GM12872 (cell line): ENCODE measurements around the gene CD63.

Experiments
- TF ChIP-seq, protein P1 (sequence below): IDR thresholded peaks from 3 replicates; pipeline ENCODE4 v1.5.1; 2011; ENCODE audit warnings: low read depth, mild to moderate bottlenecking, low read length, moderate library complexity; ENCODE audit not compliant: insufficient read depth

The CD63 gene, protein sequence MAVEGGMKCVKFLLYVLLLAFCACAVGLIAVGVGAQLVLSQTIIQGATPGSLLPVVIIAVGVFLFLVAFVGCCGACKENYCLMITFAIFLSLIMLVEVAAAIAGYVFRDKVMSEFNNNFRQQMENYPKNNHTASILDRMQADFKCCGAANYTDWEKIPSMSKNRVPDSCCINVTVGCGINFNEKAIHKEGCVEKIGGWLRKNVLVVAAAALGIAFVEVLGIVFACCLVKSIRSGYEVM

GRCh38 chr12:55728939-55729818 is at the start of gene CD63:
Gene CD63 (minus strand): TSS chr12:55729009. CDS start chr12:55728341, 668 bp downstream.
- TF ChIP-seq, protein P1, sequence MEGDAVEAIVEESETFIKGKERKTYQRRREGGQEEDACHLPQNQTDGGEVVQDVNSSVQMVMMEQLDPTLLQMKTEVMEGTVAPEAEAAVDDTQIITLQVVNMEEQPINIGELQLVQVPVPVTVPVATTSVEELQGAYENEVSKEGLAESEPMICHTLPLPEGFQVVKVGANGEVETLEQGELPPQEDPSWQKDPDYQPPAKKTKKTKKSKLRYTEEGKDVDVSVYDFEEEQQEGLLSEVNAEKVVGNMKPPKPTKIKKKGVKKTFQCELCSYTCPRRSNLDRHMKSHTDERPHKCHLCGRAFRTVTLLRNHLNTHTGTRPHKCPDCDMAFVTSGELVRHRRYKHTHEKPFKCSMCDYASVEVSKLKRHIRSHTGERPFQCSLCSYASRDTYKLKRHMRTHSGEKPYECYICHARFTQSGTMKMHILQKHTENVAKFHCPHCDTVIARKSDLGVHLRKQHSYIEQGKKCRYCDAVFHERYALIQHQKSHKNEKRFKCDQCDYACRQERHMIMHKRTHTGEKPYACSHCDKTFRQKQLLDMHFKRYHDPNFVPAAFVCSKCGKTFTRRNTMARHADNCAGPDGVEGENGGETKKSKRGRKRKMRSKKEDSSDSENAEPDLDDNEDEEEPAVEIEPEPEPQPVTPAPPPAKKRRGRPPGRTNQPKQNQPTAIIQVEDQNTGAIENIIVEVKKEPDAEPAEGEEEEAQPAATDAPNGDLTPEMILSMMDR, result no peak

DNA sequence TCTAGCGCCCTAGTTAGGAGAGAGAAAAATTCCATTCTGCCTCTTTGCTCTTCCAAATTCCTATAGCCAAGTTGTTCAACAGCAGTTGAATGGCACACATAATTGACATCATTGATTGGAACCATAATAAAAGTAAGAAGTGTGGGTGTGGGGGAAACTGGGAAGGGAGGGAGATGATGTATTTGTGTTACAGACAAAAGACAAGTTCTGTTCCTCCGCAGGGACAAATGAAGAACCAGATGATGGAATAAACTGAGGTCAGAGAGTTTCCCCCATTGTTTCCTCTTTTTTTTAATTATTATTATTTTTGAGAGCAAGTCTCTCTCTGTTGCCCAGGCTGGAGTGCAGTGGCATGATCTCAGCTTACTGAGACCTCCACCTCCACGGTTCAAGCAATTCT is 49.0 kb upstream of the CD63 start:
- TF ChIP-seq, protein P1, result no peak

DNA sequence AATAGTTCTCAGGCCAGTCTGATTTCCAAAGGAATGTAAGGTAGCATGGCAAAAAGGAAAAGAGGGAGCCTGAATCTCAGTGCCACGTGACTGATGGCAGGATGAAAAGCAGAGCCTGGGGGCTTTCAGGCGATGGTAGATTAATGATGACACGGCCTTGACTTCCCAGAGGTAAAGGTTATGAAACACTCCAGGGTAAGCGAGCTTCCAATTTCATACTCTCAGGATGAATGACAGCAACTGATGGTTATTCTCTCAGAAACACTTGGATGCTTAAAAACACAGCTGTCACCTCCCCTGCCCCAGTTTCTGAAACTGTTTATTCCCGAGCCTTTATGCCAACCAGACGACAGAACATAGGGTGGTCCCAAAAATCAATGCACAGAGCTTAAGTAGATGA is 42.9 kb upstream of the CD63 start:
- TF ChIP-seq, protein P1, result no peak

- TF ChIP-seq, protein P1, result no peak
These were observed 38.3 kb upstream of the CD63 start for GRCh38 chr12:55767156-55767555.

- TF ChIP-seq, protein P1, result no peak
These were observed 37.0 kb upstream of the CD63 start for GRCh38 chr12:55765736-55766290.

DNA sequence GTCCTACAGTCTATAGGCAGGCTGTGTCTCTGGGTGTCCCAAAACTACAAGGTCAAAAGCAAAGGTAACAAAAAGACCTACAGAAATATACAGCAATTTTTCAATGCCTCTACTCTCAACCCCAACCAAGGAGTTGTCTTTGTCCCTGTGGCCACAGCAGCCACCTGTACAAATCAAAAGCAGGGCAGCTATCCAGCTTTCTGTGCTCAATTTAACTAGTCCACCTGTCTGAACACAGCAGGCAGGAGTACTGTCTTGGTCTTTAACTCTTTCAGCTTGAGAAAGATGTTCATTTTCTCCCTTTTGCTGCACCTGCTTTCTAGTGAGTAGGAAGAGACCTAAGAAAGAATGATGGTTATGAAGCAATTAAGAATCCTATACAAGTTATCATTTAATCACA is 33.8 kb upstream of the CD63 start:
- TF ChIP-seq, protein P1, result no peak

DNA sequence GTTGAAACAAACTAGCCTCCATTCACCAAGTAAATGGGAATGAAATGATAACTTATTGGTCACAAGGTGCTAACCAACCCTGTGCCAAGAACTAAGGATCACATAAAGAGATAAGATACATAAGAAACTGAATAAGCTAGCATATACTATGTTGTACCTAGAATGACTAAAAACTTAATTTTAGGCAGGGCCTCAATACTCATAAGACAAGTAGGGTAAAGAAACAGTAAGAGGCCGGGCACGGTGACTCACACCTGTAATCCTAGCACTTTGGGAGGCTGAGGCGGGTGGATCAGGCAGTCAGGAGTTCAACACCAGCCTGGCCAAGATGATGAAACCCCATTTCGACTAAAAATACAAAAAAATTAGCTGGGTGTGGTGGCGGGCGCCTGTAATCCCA is 31.9 kb upstream of the CD63 start:
- TF ChIP-seq, protein P1, result no peak
